ENCODE data around the gene ETV6.

ETV6 gene

GRCh38 chr12:11834931-11835330 lies 185.5 kb downstream of the ETV6 start:
- no peak for DNase-seq

GRCh38 chr12:11836282-11837151 lies 187.0 kb downstream of the ETV6 start:
- peak; percentile 53 for DNase-seq

DNA sequence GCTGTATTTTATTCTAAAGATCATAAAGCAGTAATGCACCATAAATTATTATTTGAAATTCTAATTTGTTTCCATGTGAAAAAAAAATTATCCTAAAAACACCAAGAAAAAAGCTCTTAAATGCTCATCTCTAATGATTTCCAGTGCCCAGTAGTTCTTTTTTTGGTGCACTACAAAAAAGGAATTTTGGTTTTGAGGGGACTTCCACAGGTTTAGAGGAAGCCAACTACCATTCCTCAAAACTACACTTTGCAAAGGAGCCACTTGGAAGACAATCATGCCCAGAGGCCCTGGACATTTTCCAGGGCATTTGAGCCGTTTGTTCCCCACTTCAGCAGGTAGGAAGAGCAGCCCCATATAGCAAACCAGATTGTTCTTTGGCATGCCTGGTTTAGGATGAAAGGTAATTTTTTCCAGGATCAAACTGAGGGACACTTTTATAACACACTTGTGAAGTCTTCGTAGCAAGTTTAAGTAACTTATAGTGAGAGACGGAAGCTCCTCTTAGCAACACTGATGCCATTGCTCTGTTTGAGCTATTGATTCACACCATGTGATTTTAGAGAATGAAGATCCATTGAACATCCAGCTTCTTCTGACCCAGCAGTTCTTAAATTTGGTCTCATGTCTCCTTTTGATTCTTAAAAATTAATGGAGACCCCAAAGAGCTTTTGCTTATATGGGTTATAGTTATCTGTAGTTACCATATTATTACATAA lies 187.9 kb downstream of the ETV6 start:
- no peak for DNase-seq

DNA sequence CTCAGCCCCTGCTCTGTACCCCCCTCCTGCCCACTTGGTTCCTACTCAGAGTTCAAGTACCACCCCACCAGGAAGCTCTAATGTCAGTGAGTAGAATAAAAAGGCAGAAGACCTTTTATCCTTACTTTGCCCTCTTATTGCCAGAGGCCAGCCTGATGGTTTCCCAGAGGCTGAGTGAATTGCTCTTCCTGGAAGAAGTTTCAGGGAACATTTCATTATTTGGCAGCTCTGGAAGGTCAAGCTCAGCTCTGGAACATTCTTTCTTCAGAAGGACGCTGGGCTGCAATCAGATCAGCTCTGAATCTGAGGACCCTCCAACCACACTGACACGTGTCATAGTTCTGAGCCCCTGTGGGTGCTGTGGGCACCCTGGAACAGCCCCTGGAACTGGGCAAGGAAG lies 188.9 kb downstream of the ETV6 start:
- no peak for DNase-seq

- DNase-seq, result no peak
Observed at GRCh38 chr12:11839091-11839641, 189.7 kb downstream of the ETV6 start.

DNA sequence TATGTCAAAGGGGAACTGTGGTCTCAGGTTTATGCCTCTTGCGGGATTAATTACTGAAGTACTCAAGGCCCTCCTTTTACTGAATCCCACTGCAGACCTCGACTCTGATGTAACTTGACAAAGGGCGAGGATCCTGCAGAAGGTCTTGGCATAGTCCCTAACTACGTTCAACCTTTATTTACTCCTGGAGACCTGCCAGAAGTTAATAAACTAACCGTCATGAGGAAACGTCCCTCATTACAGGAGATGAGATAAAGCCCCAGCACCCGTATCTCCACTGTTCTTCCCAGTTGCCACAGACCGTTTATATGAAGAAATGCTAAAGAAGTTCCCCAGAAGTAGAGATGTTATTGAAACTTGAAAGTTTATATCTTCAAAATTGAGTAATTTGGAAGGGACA lies 190.9 kb downstream of the ETV6 start:
- DNase-seq, result no peak

- DNase-seq, result no peak
Observed at GRCh38 chr12:11846488-11846887, 197.0 kb downstream of the ETV6 start.

- no peak for DNase-seq
Observed at GRCh38 chr12:11847539-11847938, 198.1 kb downstream of the ETV6 start.

GRCh38 chr12:11849757-11850504 lies 200.5 kb downstream of the ETV6 start:
- no peak for DNase-seq

DNA sequence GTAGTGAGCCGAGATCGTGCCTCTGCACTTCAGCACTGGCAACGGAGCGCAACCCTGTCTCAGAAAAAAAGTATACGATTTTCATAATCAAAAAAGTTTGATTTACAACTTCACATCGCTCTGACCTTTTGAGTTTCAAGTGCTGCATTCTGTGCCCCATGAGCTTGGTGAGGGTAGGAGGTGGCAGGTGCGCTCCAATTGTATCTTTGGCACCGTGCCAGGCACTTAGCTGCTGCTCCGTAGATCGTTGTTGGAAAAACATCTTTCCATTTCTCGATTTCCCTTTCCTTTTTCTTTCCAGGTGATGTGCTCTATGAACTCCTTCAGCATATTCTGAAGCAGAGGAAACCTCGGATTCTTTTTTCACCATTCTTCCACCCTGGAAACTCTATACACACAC lies 203.7 kb downstream of the ETV6 start:
- DNase-seq, result no peak

DNA sequence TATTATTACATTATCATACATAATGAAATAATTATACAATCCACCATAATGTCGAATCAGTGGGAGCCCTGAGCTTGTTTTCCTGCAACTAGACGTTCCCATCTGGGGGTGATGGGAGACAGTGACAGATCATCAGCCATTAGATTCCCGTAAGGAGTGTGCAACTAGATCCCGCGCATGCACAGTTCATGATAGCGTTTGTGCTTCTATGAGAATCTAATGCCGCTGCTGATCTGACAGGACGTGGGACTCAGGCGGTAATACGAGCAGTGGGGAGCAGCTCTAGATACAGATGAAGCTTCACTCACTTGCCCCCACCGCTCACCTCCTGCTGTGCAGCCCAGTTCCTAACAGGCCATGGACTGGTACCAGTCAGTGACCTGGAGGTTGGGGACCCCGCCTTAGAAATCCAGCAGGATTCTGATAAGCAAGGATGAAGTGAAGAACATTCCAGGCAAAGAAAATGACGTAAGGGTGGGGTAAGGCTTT lies 204.6 kb downstream of the ETV6 start:
- no peak for DNase-seq

DNA sequence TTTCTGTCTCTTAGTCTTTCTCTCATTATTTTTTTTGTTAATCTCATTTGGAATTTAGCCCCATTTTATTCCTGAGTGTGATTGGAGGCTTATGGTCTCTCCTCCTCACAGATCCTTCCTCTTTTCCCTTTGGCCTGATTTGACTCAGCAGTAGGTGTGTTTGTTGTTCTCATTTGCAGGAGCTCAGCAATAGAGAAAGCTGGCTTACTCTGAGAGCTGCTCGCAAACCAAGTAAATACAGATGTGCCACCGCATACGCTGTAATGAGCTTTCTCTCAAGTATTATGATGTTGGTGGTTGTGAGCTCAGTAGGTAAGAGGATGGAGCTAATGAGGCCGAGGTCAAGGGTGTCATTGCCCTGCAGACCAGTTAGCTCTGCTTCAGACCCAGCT lies 206.5 kb downstream of the ETV6 start:
- DNase-seq, result no peak

- no peak for DNase-seq
Observed at GRCh38 chr12:11856971-11857370, 207.5 kb downstream of the ETV6 start.

DNA sequence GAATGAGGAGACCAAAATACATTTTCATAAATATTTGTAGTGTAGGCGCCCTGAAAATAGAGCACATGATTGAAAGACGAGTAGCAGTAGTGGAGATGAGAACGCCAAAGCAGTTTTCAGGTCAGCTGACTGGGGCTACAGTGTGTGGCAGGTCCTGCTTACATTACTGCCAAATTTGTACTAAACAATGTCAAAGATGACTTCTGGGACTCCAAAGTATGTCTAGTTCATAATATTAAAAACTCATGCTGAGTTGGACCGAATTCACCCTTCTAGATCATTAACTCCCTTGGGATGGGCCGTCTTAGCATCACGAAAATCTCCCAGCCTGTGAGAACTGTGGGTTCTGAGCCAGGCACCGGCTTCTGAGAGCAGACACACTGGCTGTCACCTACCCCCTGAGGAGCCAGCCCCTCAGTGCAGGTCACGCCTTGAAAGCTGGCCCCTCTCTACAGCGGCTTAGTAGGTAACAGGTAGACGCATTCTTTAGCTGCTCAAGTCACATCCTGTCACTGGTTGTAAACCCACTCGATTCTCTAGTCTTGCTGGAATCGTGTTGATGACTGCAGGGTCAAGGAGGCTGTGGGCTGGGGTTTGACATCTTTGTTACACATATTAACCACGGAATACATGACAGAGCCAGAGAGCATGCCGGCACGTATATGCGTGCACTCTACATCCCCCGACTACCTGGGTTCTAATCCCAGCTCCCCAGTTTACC lies 210.4 kb downstream of the ETV6 start:
- no peak for DNase-seq

GRCh38 chr12:11861155-11861863 lies 211.8 kb downstream of the ETV6 start:
- no peak for DNase-seq

DNA sequence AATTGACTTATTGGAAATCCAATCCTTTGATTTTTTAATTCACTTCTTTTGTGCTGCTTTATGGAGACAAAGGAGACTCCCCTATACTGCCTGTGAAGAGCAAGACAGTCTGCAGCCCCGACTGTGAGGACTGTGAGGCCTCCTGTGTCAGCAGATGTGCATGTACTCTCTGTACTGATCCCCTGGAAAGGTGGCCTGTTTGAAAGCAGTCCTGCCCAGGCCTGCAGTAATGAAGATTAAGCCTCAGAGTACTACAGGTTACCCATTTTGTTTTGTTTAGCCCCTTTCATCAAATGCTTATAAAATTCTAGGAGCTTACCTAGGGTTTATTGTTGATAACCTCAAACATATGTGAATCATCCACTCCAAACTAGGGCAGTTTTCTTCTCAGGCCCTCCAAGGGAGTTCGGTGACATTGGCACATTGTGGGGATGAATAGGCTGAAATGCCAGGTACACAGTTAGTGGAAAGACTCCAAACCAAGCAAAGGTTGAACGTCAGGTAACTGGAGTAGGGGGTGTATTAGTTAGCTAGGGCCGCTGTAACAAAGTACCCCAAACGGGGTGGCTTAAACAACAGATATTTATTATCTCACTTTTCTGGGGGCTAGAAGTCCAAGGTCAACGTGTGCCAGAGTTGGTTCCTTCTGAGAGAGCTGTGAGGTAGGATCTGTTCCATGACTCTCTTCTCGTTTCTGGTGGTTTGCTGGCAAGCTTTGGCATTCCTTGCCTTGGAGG lies 212.6 kb downstream of the ETV6 start:
- no peak for DNase-seq

DNA sequence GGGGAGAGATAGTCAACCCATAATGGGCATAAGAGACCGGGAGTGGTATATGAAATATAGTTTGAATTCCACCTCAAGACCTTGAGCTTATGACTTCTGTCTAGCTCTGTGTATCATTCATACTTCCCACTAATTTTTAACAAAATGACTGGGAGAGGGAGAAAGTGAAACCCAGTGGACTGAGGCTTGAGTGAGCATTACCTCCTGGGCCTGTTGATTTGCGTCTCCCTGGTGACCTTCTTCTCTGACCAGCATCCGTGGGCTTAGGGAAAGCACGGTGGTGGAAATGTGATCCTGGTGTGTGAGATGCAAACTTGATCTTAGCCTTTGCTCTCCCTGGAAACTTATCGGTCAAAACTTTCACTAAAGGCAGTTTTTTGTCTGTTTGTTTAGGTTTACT lies 213.3 kb downstream of the ETV6 start:
- no peak for DNase-seq

DNA sequence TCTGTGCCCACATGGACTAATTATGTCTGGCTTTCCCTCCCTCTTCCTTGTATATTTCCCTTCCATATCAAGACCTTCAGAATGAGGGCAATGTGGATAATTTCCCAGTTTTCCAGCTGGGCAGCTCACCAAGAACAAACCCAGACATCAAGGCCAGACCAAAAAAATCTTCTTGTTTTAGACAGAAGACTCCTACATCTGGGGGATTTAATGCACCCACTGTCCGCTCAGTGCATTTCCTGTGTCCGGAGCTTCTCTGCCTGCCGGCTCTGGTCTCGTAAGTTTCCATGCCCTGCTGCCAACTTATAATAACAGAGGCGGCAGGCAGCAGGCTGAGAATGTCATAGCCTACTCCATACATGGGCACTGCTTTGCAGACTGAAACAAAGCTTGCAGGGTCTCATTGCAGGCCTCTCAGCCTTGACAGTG lies 214.0 kb downstream of the ETV6 start:
- no peak for DNase-seq

- no peak for DNase-seq
Observed at GRCh38 chr12:11863988-11864387, 214.5 kb downstream of the ETV6 start.

- DNase-seq, result no peak
Observed at GRCh38 chr12:11865824-11866223, 216.3 kb downstream of the ETV6 start.

- DNase-seq, result no peak
Observed at GRCh38 chr12:11868027-11868426, 218.6 kb downstream of the ETV6 start.
